LNCaP clone FGC (cell line): ENCODE measurements around the gene CORO6.

Source experiments
- DNase-seq: peaks from one replicate; pipeline ENCODE4 v3.0.0-alpha.2; 2011; ENCODE audit warnings: low read depth
- H3K4me3 ChIP-seq: 2 replicates; pipeline ENCODE4 v1.5.1; 2011; ENCODE audit warnings: mild to moderate bottlenecking, low read depth, low read length, control low read depth
- CTCF ChIP-seq: IDR thresholded peaks from 2 replicates; pipeline ENCODE4 v1.5.1; 2012; ENCODE audit warnings: mild to moderate bottlenecking; ENCODE audit not compliant: control insufficient read depth, insufficient read depth; ENCODE audit errors: extremely low read depth

Gene CORO6

GRCh38 chr17:29617481-29618271 lies 5.0 kb downstream of the CORO6 start:
- no peak for DNase-seq
- H3K4me3 ChIP-seq, result no peak overlapping the region
- TF ChIP-seq CTCF, result no peak

DNA sequence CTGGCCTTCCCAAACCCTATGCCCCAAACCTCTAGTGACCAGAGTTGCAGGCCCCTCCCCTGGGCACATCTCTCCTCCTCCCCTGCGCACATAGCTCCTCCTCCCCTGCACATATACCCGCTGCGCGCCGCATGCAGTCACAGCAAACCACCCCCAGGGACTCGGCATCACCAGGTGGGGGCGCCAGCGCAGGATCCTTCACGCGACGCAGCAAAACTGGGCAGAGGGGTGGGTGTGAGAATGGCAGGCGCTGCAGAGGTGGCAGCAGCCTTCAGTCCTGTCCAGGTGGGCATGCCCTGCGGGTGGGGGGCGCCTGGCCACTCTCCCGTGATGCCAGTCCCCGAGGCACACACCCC lies 5.6 kb downstream of the CORO6 start:
- 0 out of 2 replicates have a peak, but pooled peaks have one; percentile 12 for TF ChIP-seq CTCF
- H3K4me3 ChIP-seq, result no peak overlapping the region
- DNase-seq, result no peak

DNA sequence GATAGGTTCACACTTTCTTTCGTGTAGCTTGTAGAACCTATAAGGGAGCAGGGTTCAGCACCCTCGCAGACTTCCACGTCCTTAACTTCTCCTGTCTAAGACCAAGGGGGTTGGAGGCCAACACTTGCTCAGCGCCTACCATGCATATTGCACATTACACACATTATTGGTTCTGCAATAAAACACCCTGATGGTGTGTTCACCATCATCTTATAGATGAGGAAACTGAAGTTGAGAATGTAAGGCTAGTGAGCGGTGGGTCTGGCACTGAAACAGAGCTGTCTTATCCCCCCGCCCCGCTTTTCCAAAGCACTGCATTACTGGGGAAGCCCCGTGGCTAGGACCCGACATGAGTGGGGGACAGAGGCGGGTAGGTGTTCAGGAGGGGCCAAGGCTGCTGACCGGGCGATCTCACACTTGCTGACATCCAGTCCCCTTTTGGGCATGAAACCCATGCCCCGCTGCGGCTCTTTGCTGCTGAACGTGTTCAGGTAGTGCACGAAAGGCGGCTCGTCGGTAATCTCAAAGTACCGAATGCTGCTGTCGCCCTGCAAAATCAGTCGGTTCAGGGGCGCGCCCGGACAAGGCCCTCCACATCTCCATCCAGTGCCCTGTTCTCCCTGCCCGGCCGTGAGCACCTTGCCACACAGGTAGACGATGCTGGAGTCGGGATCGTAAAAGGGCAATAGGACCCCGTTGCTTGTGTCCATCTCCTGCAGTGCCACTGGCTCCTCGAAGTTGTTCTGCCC lies 6.2 kb downstream of the CORO6 start:
- no peak for TF ChIP-seq CTCF
- H3K4me3 ChIP-seq, result no peak overlapping the region
- no peak for DNase-seq

- no peak overlapping the region for H3K4me3 ChIP-seq
- TF ChIP-seq CTCF, result no peak
- DNase-seq, result no peak
Measured at GRCh38 chr17:29615492-29616299, 7.0 kb downstream of the CORO6 start.

DNA sequence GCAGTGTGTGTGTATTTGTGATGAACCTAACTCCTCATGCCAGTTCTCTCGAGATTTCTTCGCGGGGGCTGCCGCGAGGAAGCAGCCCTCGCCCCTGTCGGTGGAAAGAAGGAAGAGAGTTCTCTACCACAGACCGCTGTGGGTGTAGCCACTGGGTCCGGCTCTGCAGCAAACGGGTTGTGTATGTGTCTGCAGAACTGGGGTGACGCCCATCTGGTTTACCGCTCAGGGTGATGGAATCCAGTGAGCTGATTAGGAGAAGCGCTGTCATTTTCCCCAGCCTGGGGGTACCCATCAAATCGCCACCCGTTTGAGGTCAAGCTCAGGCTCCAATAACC lies 7.7 kb downstream of the CORO6 start:
- no peak overlapping the region for H3K4me3 ChIP-seq
- DNase-seq, result no peak
- TF ChIP-seq CTCF, result no peak

DNA sequence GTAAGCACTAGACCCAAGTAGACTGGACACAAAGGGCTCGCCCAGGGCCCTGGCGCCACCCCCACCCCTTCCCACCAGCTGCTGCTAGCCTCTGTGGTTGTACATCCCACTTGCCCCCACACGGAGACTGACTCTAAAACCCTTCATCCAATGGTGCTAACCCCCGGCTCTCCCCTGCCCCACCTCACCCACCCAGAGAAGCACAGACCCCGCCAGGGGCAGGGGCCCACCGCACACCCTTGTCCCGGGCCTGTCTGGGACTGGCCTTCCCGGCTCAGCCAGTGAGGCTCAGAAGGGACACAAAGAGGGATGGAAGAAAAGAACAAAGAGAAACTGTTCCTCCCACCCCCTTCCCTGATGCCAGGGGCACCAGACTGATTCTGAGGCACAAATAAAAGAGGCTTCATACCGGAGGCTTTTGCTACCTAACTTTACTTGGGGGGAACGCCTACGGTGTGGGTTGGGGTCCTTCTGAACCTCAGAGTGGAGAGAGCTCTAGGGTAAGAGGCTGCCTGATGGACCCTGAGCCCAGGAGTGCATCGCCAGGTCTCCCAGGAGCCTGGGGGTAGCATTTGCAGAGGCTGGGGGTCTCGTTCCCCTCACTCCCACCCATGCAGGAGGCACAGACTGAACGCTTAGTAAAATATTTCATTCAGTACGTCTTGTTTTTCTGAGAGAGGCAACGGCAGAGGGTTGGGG lies 8.2 kb downstream of the CORO6 start:
- DNase-seq, result no peak
- H3K4me3 ChIP-seq, result no peak overlapping the region
- no peak for TF ChIP-seq CTCF
